ENCODE results near the gene CUX1. TPM values are rescaled to one million over a fixed set of nuclear protein-coding genes. Genes with fewer than 3 reads are reported as not detected.

Gene CUX1
- total and polyA plus RNA-seq, 9 donors = 42.2 to 151 (median 126) TPM

DNA sequence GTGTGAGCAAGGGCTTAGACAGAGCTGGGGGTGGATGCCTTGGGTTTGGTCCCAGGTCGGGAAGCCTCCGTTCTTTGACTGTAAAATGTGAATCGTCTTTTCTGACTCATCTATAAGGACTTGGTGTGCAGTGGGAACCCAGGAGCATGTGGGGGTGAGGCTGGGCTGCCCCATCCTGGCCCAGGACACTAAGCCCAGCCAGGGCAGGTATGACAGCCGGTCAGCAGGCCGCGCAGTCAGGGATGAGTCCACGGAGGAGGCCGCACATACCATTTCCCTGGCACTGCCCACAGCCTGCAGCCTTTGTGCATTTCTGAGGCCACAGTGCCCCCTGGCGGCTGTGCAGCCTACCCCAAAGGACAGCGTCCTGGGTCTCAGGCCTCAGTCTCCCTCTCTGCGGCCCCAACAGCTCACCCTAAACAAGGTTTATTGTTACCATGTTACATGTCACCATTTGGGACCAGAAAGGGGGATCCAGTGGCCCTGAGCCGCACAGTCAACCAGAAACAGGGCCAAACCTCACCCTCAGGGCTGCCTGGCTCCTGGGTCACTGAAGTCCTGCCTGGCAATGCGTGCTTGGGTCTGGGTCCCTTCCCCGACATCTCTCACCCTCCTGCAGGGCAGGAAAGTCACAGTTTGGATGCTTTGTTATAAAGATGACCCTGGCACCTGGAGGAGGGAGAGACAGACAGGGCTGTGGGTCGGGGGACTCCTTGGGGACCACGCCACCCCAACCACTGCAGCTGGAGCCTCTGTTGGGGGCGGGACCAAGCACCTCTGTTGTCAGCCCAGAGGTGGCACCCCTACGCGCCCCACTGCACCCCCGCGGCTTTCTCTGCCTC, 454.9 kb downstream of the CUX1 start:
- 35 to 37% (median 36%) methylated on average over 21 of the region's 21 CpGs for WGBS, 3 donors

DNA sequence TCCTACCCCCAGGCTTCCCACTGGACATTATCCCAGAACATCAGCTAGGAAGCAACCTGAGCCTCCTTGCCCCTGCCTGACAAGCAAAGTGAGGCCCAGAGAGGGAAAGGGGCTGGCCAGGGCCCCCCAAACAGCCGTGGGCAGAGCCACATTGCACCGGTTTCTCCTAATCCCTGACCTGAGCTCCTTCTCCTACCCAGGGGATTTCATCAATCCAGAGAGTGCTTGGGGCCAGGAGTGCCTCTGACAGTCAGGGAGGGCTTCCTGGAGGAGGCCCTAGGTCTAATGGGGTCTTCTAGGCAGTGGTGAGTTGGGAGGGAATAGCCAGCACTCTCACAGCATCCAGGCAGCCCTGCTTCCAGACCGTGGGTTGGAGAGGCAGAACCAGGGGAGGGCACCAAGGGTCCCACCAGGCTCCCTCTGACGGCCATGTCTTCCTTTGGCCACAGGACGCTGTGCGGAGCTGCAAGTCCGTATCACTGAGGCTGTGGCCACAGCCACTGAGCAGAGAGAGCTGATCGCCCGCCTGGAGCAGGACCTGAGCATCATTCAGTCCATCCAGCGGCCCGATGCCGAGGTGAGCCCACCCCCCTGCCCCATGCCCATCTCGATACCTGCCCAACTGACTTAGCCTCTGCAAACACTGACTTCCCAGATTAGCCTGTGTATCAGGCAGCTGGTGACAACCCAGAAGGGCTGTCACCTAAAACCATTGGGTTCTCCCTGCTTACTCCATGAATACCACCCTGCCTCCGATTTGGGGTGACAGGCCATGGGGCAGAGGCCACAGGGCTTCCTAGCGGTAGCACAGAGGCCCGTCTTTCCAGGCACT, 455.7 kb downstream of the CUX1 start:
- intact Hi-C loops (cut with DNase I) = loop anchor here (2.0 to 10.0 kb wide), 7 partner anchors 584 to 731 kb away; no protein-coding TSS in a partner anchor
- TF ChIP-seq, protein P1, sequence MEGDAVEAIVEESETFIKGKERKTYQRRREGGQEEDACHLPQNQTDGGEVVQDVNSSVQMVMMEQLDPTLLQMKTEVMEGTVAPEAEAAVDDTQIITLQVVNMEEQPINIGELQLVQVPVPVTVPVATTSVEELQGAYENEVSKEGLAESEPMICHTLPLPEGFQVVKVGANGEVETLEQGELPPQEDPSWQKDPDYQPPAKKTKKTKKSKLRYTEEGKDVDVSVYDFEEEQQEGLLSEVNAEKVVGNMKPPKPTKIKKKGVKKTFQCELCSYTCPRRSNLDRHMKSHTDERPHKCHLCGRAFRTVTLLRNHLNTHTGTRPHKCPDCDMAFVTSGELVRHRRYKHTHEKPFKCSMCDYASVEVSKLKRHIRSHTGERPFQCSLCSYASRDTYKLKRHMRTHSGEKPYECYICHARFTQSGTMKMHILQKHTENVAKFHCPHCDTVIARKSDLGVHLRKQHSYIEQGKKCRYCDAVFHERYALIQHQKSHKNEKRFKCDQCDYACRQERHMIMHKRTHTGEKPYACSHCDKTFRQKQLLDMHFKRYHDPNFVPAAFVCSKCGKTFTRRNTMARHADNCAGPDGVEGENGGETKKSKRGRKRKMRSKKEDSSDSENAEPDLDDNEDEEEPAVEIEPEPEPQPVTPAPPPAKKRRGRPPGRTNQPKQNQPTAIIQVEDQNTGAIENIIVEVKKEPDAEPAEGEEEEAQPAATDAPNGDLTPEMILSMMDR (IDR thresholded peaks at IDR 0.05) = no peak
- TF ChIP-seq POLR2A (IDR thresholded peaks at IDR 0.05) (no peak), EP300 (IDR thresholded peaks at IDR 0.05) (no peak)
- H3K27me3 ChIP-seq = no peaks in the 10 kb centered on the region
- H3K4me1 ChIP-seq (ENCODE audit: insufficient read depth) = peaks cover 2% of the 10 kb centered on the region
- no peak for DNase-seq
- no peaks in the 10 kb centered on the region for H3K9me3 ChIP-seq
- WGBS, 3 donors = 79 to 84% (median 81%) methylated on average over 16 of the region's 16 CpGs
- no peak overlapping the region for H3K4me3 ChIP-seq
- no peaks in the 10 kb centered on the region for H3K36me3 ChIP-seq
- no peak overlapping the region for H3K27ac ChIP-seq

More for the DNA sequence above, 454.9 kb downstream of the CUX1 start:
- intact Hi-C loops (cut with DNase I) = loop anchor here (2.0 to 10.0 kb wide), 7 partner anchors 583 to 730 kb away; no protein-coding TSS in a partner anchor
- no peak overlapping the region for H3K4me3 ChIP-seq
- no peaks in the 10 kb centered on the region for H3K27me3 ChIP-seq
- H3K36me3 ChIP-seq = no peaks in the 10 kb centered on the region
- H3K9me3 ChIP-seq = no peaks in the 10 kb centered on the region
- peak; percentile 77 to 88 (median 82) for DNase-seq
- H3K4me1 ChIP-seq (ENCODE audit: insufficient read depth) = peaks cover 2% of the 10 kb centered on the region
- TF ChIP-seq POLR2A (IDR thresholded peaks at IDR 0.05) = no peak
- TF ChIP-seq, protein P1 (IDR thresholded peaks at IDR 0.05) = peak; percentile 81 to 88 (median 85)
- no peak overlapping the region for H3K27ac ChIP-seq

DNA sequence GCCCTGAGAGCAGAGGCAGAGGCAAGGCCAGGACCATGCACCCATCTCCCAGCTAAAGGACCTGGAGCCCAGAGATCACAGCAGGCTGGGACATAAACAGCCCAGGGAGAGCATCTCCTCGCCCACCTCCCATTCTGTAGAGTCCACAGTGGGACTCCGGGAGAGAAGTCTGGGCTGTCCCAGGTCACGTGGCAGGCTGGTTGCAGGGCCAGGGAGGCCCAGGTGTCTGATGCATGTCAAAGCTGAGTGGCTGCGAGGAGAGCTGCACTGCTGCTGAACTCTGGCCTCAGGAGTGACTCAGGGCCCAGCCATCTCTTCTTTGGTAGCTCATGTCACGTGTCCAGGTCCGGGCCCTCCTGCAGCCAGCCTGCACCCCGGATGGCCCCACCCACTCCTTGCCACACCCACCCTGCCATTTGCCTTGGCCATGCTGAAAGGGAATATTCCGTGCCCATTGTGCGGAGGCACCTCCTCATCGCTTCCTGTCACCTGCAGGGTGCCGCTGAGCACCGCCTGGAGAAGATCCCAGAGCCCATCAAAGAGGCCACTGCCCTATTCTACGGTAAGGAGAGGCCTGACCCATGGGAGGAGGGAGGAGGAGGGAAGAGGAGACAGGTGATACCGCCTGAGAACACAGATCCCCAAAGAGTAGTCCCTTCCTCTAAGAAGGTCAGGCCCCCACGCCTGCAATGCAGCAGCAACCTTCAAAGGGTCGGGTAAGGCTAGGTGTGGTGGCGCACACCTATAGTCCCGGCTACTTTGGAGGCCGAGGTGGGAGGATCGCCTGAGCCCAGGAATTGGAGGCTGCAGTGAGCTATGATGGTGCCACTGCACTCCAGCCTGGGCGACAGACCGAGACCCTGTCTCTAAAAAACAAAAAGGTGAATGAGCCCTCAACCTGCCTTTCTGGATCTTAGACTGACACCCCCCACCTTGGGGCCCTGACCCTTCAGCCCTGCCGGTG, 456.6 kb downstream of the CUX1 start:
- Histone ChIP-seq H3K27me3 (no peaks in the 10 kb centered on the region), H3K9me3 (no peaks in the 10 kb centered on the region), H3K36me3 (no peaks in the 10 kb centered on the region), H3K27ac (no peak overlapping the region), H3K4me1 (ENCODE audit: insufficient read depth) (peaks cover 2% of the 10 kb centered on the region), H3K4me3 (no peak overlapping the region)
- no peak for DNase-seq
- TF ChIP-seq, protein P1 (IDR thresholded peaks at IDR 0.05) = no peak
- TF ChIP-seq POLR2A (IDR thresholded peaks at IDR 0.05) (no peak), EP300 (IDR thresholded peaks at IDR 0.05) (no peak)
- intact Hi-C loops (cut with DNase I) = loop anchor here (2.0 to 10.0 kb wide), 7 partner anchors 585 to 732 kb away; no protein-coding TSS in a partner anchor
- WGBS, 3 donors = 77 to 88% (median 82%) methylated on average over 20 to 23 of the region's 23 CpGs

Data from ovary (tissue), 9 donors.